ENCODE results near the gene CLDN9.

The CLDN9 gene, protein sequence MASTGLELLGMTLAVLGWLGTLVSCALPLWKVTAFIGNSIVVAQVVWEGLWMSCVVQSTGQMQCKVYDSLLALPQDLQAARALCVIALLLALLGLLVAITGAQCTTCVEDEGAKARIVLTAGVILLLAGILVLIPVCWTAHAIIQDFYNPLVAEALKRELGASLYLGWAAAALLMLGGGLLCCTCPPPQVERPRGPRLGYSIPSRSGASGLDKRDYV

DNA sequence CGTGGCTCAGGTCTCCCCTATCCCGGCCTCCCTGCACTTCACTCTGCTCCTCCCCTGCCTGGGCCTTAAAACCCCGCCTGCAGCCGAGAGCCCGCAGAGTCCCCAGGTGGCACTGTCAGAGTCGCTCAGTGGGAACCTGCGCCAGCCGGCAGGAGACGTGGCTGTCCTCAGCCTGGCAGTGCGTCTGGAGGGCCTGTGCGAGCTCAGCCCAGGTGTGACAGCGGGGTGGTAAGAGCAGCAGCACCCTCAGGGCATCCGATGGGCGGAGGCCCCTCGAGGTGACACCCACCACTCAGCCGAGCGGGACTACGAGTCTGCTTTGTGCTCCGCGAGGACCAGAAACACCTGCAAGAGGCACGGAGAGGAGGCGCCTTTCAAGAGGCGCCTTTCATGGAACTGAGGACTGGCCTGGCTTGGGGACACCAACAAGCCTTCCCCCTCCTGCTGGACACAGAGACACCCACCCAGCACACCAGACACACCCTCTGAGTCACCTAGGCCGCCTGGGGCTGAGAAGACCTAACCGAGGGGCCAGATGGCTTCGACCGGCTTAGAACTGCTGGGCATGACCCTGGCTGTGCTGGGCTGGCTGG is at the start of gene CLDN9:
CLDN9 (plus strand) TSS at position 96 of the 593 bp plus-strand sequence; CDS start at position 536, 440 bp downstream.
- no peak for DNase-seq

DNA sequence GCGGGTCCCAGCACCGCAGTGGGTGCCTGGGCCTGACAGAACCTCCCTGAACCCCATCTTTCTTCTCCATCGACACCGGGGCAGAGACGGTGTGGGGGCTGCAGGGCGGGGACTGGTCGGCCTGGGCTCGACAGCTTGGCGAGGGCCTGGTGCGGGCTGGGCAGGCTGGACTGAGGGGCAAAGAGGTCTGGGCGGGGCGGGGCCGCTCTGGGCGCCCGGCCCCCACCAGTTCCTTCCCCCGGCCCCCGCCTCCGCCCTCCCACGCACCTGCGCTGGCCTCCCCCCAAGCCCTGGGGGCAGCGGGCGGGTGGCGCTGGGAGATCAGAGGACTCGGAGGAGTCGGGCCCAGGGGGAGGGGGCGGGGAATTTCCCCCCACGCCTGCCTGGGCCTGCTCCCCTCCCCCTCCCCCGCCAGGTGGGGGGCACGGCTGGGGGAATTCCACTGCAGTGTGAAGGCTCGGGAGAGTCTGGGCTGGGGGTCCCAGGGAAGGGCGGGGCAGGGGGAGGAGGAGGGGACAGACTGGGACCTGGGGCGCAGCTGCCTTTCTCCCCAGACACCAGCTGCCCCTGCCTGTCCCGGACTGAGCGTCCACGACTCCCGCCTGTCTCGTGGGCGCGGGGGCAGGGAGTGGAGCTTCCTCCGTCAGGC is 49.5 kb upstream of the CLDN9 start:
- DNase-seq: no peak

DNA sequence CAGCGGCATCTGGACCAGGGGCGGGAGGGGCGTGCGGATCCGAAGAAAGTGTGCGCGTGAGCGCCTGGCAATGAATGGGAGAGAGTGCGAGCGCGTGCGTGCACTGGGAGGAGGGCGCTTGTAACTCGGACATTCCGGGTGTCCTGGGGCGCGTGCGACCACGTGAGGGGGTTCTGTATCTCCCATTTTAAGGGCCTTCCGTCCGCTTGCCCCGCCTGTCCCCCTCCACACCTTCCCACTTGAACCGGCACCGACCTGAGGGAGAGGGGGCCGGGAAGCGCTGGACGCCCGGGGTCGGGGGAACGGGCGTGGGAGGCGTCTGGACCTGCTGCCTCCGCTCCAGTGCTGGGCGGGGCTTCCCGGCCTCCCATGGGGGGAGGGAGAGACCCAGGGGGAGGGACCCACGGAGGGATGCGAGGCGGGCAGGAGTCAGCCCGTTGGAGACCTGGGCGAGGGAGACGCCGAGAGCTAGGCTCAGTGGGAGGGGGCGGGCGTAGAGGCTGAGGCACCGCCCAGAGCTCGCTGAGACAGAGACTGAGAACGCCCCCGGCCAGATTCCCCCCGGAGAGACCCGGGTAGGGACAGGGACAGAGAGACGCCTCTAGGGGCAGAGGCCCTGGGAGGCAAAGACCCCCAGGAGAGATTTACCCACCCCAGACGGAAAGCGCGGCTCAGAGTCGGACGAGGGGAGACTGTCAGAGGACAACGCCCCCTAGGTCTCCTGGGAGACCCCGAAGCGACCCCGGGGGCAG is 48.8 kb upstream of the CLDN9 start, which contains the start of gene KREMEN2:
KREMEN2 (plus strand) TSS at position 553 of the 752 bp plus-strand sequence. CDS start 246 bp downstream, outside the sequence.
- DNase-seq: peak; percentile 47

DNA sequence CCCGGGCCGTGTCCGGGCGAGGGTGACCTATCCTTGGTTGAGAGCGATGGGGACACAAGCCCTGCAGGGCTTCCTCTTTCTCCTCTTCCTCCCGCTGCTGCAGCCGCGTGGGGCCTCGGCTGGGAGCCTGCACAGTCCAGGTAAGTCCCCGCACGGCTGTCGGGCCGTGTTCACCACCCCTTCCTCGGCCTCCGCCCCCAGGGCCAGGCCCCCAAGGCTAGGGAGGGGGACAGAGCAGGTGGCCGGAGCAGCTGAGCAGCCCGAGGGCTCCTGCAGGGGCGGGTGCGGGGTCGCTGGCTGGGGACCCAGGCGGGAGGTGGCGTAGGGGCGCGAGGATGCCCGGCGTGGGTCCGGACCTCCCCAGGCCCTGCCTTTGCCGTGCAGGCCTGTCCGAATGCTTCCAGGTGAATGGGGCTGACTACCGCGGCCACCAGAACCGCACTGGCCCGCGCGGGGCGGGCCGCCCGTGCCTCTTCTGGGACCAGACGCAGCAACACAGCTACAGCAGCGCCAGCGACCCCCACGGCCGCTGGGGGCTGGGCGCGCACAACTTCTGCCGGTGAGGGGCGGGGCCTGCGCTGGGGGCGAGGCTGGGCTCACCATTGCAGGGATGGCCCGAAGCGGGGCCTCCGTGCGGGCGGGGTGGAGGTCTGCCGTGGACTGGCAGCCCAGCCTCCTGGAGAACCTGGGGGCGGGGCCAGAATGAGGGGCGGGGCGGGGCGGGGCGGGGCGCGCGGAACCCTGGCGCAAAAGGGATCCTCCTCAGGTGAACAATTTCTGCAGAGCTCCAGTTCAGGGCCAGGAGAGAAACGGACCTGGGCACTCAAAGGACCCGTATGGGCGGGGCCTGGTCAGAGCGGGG is 48.0 kb upstream of the CLDN9 start:
- peak; percentile 55 for DNase-seq

DNA sequence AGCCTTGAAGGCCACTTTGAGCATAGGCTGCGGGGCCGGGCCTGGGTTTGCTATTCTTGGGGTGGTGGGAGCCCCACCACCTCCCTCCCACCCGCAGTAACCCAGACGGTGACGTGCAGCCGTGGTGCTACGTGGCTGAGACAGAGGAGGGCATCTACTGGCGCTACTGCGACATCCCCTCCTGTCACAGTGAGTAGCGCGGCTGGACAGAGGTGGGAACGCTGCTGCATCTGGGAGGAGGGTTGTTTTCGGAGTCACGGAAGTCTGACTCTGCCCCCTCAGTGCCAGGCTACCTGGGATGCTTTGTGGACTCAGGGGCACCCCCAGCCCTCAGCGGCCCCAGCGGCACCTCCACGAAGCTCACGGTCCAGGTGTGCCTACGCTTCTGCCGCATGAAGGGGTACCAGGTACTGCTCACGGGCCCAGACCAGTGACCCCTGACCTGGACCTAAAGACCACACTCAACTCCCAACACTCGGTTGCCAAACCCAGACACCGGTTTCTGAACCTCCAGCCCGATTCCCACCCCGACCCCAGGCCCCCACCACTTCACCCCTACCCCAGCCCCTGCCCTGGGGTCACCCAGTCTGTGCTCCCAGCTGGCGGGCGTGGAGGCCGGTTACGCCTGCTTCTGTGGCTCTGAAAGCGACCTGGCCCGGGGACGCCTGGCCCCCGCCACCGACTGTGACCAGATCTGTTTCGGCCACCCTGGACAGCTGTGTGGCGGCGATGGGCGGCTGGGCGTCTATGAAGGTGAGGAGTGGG is 46.5 kb upstream of the CLDN9 start:
- peak; percentile 41 for DNase-seq

DNA sequence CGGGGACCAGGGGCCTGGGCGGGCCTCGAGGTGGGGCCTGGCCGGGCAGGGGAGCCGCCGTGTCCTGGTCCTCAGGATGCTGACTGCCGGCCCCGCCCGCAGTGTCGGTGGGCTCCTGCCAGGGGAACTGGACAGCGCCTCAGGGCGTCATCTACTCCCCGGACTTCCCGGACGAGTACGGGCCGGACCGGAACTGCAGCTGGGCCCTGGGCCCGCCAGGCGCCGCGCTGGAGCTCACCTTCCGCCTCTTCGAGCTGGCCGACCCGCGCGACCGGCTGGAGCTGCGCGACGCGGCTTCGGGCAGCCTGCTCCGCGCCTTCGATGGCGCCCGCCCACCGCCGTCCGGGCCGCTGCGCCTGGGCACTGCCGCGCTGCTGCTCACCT is 45.9 kb upstream of the CLDN9 start:
- DNase-seq: peak; percentile 43

DNA sequence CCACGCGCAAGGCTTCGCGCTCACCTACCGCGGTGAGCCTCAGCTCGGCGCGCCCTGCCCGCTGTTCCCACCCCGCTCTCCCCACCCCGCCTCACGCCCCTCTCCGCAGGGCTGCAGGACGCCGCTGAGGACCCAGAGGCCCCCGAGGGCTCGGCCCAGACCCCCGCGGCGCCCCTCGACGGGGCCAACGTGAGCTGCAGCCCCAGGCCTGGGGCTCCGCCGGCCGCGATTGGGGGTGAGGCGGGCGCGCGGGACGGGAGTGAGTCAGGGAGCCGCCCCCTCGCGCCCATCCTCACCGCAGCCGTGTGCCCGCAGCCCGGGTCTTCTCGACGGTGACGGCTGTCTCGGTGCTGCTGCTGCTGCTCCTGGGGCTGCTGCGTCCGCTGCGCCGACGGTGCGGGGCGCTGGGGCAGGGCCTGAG is 45.5 kb upstream of the CLDN9 start:
- DNase-seq: peak; percentile 37

DNA sequence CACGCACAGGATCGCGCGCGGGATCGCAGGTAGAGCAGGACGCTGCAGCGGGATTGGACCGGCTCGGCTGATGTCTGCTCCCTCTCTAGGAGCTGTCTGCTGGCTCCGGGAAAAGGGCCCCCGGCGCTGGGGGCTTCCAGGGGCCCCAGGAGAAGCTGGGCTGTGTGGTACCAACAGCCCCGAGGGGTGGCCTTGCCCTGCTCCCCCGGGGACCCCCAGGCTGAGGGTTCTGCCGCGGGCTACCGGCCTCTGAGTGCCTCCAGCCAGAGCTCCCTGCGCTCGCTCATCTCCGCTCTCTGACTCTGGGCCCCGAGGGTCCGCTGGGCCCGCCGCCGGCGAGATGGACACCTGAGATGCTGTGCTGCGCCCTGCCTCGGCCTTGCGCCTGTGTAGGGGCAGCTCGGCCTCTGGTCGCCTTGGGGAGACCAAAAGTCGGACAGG is 45.0 kb upstream of the CLDN9 start:
- DNase-seq: no peak

DNA sequence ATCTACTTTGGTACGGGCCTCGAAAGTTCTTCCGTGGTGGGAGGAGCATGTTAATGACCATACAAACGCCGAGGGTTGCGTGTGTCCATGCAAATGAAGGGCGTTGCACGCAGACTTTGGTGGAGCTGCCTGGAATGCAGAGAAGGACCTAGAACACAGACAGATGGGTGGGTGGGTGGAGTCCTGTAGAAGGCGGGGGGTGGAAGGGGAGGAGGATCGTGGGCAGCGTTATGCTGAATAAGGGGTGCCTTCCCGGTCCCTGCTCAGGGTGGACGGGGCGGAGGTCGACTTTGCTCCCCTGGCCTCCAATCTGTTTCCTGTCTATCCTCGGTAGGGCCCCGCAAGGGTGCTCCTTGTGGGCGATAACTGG is 44.4 kb upstream of the CLDN9 start:
- DNase-seq: no peak

DNA sequence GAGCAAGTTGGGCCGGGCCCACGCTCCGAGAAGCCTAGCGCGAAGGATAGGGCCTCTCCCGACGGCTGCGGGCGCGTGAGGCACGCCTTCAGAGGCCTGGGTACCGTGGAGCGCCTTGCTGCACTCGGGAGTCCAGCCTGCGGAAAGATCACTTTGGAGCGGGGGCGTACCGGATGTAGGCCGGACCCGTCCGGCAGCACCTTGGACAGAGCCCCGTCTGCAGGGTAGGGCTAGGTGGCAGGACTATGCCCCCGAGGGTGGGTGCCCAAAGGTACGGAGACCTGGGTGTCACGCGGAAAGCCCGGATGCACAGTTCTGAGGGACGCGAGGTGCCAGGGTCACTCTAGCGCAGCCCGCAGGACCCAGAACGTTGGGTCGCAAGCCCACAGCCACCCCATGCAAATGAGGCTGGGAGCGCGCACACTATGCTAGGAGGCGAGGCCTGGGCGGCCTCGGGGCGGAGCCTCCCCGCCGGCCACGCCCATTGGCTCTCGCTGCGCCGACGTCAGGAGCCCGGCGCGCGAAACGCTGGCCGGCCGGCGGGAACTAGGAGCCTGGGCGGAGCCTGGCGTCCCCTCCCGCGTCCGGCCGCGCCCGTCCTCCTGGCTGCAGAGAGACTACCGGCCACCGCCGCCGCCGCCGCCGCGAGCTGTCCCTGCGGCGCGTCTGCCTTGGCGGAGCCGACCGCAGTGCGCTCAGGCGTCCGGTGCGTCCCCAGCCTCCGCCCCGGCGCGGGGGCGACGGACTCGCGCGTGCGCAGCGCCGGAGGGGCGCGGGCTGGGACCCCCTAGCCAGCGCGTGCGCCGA is 43.8 kb upstream of the CLDN9 start, which contains the start of gene PAQR4:
PAQR4 (plus strand) TSS at position 611 of the 807 bp plus-strand sequence. CDS start 327 bp downstream, outside the sequence.
- DNase-seq: peak; percentile 90

DNA sequence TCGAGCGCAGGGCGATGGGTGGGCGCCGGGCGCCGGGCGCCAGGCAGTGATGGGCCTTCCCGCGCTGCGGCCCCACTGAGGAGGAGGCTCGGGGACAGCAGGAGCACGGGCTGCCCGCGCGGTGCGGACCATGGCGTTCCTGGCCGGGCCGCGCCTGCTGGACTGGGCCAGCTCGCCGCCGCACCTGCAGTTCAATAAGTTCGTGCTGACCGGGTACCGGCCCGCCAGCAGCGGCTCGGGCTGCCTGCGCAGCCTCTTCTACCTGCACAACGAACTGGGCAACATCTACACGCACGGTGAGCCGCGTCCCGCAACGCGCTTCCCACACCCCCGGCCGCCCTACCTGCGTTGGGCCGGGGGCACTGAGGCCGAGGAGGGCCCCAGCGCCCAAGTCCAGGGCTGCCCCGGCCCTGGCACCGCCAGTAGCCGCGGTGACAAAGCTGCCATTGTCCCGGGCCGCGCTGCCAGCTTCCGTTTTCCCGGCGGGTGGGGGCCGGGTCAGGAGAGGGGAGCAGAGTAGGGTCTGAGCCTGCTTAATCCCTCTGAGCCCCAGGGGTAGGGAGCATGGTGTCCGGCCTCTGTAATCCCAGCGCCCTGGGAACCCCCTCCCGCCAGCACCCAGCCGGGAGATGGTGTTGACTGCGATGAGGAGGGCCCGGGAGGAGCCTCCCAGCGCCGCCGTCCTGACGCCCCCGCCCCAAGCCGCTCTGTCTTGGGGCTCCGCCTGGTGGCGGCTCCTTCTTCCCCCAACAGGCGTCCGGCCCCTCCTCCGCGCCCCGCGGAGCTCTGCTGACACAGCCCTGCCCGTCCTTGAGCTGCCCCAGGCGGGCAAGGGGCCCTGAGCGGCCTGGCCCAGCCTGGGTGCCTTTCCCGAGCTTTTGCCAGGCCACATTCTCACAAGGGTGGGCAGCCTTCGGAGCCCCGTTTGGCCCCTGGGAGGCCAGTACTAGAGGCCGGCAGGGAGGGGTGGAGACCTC is 42.9 kb upstream of the CLDN9 start:
- no peak for DNase-seq

DNA sequence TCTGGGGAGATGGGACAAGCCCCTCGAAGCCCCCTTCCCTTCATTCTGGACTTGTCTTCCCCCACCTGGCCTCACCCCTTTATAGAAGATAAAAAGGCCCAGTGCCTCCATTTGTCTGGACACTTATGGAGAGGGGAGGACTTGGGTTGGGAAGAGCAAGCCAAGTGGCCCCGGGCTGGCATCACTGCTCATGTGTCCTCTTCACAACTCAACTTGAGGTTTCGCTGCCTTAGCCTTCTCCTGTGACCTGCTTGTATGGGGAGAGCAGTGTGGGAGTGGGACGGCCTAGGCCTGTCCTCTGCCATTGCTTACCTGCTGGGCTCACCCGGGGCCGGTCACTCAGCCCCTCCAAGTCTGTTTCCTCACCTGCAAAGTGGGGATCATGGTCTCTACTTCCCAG is 42.2 kb upstream of the CLDN9 start:
- DNase-seq: no peak

DNA sequence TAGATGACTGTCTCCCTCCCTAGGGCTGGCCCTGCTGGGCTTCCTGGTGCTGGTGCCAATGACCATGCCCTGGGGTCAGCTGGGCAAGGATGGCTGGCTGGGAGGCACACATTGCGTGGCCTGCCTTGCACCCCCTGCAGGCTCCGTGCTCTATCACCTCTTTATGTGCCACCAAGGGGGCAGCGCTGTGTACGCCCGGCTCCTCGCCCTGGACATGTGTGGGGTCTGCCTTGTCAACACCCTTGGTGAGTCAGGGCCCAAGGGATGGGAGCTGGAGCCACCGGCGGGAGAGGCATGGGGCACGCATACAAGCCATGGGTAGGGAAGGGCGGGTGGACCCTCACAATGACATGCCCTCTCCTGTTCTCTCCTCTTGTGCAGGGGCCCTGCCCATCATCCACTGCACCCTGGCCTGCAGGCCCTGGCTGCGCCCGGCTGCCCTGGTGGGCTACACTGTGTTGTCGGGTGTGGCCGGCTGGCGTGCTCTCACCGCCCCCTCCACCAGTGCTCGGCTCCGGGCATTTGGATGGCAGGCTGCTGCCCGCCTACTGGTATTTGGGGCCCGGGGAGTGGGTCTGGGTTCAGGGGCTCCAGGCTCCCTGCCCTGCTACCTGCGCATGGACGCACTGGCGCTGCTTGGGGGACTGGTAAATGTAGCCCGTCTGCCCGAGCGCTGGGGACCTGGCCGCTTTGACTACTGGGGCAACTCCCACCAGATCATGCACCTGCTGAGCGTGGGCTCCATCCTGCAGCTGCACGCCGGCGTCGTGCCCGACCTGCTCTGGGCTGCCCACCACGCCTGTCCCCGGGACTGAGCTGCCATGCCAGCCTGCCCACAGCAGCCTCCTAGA is 41.4 kb upstream of the CLDN9 start:
- DNase-seq: no peak

DNA sequence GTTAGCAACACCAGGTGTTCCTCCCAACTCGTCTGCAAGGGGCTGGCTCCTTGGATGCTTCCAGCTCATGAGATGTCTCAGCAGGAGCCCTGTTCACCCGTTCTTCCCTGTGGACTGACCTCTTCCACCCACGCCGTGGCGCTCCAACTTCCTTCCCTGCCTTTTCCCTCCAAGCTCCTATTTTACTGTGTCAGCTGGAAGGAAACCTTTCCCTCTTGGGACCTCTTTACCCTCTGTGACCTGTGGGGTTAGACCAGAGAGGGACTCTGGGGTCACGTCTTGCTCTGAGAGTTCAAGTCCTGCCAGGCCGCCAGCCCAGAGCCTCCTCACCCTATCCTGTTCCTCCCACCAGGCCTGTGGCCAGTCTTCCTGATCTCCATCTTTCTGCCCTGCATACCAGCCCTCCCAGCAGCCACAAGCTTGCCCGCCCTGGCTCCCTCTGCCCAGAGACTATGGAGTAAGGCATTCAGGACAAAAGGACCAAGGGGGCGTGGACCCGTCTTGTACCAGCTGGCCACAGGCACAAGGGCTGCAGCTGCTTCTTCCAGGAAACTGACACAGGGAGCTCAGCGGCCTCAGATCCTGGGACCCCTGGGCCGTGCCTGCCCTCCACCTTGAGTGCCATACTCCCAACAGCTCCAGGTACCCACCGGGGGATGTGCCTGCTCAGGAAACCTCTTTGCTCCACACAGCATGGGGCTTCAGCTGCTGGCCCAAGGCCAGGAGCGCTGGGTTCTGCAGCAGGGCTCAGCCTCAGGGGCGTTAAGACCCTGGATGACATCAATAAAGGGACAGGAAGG is 40.5 kb upstream of the CLDN9 start:
- no peak for DNase-seq

DNA sequence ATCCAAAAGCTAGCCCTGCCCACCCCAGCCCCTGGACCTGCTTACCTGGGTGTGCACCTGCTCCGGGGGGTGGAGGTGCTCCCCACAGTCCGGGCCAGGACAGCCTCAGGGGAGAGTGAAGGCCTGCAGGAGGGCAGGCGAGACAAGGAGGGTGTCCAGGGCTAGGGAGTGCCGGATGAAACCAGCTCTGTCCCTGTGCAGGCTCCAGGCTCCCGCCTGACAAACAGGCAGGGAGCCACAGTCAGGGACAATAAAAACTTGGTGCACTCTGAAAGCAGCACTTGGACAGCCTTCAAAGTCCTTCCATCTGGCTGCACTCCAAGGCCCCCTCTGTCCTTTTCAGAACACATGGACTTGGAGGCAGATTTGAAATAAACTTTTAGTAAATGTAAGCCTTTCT is 39.6 kb upstream of the CLDN9 start:
- DNase-seq: no peak

DNA sequence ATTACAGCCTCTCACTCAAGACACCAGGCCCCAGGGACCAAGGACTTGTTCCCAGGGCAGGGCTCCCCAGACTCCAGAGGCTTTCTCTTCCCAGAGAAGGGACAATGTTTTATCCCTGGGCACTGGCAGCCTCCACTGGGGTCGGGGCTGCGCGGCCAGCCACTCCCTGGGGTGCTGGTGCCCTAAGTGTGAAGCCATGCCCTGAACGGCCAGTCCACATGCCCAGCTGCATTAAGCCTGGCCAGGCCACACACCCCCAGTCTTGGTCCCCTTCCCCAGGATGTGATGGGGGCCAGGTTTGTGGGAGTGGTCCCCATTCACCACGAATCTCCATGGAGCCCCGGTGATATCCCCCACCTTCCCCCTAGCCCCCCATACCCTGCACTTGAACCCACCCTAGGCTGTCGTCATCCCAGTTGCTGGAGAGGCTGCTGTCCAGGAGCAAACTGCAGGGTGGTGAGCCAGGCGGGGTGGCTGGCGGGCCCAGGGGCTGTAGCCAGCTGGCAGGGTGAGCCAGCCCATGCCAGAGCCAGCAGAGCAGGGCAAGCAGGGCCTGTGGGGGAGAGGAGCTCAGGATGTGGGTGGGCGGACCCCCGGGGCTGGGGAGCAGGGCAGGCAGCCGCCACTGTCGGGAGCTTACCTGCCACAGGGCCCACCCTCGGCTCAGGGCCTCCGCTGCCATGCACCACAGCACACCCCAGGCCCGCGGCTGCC is 39.0 kb upstream of the CLDN9 start:
- no peak for DNase-seq

Measured in right forelimb (tissue), 1 donor.